Measurements from ENCODE around the gene PKLR.

GRCh38 chr1:155301342-155301841, at the start of gene PKLR:
- no peak for TF ChIP-seq SIN3A (IDR thresholded peaks at IDR 0.05; ENCODE audit: borderline replicate concordance, insufficient read depth, low read length)
- TF ChIP-seq POLR2AphosphoS5 (IDR thresholded peaks at IDR 0.05; ENCODE audit: low read depth, low read length), result no peak
- TF ChIP-seq TAF1 (IDR thresholded peaks at IDR 0.05; ENCODE audit: borderline replicate concordance, insufficient read depth, low read length), result no peak
- TF ChIP-seq REST (IDR thresholded peaks at IDR 0.05; ENCODE audit: insufficient read depth in 1 of 2, low read depth in 2 of 2, low read length in 2 of 2), result no peak
- no peak for TF ChIP-seq FOXP2 (optimal IDR thresholded peaks at IDR 0.05; ENCODE audit: borderline replicate concordance, extremely low read depth, extremely low read length, insufficient read depth)

All from PFSK-1 (cell line).